ENCODE results near the gene OBI1. TPM values are rescaled to one million over a fixed set of nuclear protein-coding genes. Genes with fewer than 3 reads are reported as not detected.

OBI1 gene
- total RNA-seq, 1 experiment from 2014 or later: 7.9 TPM

DNA sequence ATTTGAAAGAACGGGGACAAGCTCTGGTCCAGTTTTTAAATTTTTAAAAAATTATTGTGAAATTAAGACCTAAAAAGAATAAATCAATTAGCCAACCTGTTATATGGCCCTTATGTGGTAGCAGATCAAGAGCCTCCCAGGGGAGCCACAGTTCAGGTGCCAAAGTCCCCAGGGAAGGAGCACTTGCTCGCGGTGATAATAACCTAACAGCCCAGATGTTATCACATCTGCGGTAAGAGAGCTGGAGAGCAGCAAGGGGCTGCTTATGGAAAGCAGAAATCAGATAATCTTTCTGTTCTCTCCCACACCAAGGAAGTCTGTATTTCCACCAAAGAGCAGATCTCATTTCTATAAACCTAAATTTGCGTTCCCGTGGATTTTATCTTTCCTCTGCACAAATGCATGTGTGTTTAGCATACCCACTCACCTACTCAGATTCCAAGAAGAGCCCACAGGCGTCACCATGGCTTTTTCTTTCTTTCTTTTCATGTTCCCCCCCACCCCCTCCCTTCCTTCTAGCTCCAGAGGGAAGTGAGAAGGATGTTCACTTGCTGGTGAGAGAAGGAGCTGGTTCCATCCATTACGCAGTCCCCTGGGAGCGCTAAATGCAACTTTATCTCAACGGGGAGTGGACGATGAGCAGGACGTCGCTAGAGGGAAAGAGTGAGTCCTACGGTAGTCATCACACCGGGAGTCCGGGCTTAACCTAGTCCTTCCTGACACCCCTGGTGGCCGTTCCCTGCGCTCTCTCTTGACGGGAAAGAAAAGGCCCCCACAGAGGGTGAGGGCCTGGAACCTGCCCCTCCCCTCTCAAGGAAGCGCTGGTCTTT lies 54.0 kb downstream of the OBI1 start:
- Histone ChIP-seq H2AFZ (ENCODE audit: low read length) (no peak overlapping the region), H3K4me3 (ENCODE audit: low read length) (no peak overlapping the region), H3K27ac (ENCODE audit: low read length) (no peak overlapping the region), H4K20me1 (ENCODE audit: low read length) (no peaks in the 10 kb centered on the region), H3K4me1 (ENCODE audit: insufficient read depth, low read length) (no peaks in the 10 kb centered on the region), H3K9ac (ENCODE audit: low read length) (no peak overlapping the region), H3K36me3 (ENCODE audit: low read depth, low read length) (no peaks in the 10 kb centered on the region), H3K4me2 (ENCODE audit: low read length) (no peak overlapping the region), H3F3A (ENCODE audit: low read length, unreplicated experiment) (no peaks in the 10 kb centered on the region), H3K79me2 (ENCODE audit: low read length) (no peaks in the 10 kb centered on the region), H3K9me3 (ENCODE audit: low read length) (no peaks in the 10 kb centered on the region), H3K9me2 (replicated peaks; ENCODE audit: low read length) (no peaks in the 10 kb centered on the region), H3K27me3 (ENCODE audit: low read length) (peaks cover 8% of the 10 kb centered on the region)
- ATAC-seq (no peak), DNase-seq (no peak)
- ChIA-PET CTCF (no interaction called here), POLR2A (ENCODE audit: unreplicated experiment) (interaction anchor here (0.6 kb wide), 1 partner anchor 250 kb away, joined by 9 read pairs; no protein-coding TSS in a partner anchor)
- intact Hi-C loops (cut with micrococcal nuclease): no loop called here
- TF ChIP-seq, protein P1, sequence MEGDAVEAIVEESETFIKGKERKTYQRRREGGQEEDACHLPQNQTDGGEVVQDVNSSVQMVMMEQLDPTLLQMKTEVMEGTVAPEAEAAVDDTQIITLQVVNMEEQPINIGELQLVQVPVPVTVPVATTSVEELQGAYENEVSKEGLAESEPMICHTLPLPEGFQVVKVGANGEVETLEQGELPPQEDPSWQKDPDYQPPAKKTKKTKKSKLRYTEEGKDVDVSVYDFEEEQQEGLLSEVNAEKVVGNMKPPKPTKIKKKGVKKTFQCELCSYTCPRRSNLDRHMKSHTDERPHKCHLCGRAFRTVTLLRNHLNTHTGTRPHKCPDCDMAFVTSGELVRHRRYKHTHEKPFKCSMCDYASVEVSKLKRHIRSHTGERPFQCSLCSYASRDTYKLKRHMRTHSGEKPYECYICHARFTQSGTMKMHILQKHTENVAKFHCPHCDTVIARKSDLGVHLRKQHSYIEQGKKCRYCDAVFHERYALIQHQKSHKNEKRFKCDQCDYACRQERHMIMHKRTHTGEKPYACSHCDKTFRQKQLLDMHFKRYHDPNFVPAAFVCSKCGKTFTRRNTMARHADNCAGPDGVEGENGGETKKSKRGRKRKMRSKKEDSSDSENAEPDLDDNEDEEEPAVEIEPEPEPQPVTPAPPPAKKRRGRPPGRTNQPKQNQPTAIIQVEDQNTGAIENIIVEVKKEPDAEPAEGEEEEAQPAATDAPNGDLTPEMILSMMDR (conservative IDR thresholded peaks at IDR 0.05; ENCODE audit: low read depth, low read length): no peak
- no peak for TF ChIP-seq EZH2phosphoT487 (IDR thresholded peaks at IDR 0.05; ENCODE audit: borderline replicate concordance, low read length)
- no peak for TF ChIP-seq EZH2 (IDR thresholded peaks at IDR 0.05; ENCODE audit: low read length, unreplicated experiment)
- no TSS peak for BruUV-seq (replicated peaks)

DNA sequence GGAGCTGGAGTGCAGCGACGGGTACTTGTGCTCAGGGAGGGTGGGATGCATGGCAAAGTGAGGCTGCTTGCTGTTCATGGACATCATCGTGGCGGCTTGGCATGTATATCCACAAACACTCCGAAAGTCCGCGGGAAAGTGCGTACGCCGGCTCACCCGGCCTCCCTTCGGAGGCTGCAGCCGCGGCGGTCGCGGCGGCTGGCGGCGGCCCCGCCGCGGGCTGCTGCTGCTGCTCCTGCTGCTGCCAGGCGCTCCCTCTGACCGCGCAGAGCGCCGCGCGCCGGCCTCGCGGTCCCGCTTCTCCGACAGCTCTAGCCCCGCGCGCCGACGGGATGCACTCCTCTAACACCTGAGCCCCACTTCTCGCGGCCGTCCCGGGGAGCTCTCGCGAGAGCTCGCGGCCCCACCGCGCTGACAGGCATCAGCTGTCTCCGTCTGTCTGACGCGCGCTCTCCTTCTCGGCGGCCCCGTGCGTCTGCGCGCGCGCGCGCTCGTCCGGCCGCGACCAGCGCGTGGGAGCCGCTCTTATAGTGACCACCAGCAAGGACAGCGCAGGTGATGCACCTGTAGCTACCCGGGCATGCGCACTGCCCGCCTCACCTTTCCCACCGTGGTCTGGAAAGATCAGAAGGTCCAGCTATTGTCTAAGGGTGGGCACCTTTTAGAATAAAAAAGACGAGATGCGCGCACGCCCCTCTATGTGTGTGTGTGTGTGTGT lies 55.6 kb downstream of the OBI1 start, which contains the start of gene POU4F1:
TSS of gene POU4F1 (minus strand) at position 313 of the 718 bp plus-strand sequence. CDS start at position 87, 226 bp downstream.
- ChIA-PET CTCF (no interaction called here), POLR2A (ENCODE audit: unreplicated experiment) (no interaction called here)
- H2AFZ ChIP-seq (ENCODE audit: low read length): no peak within 1 kb of the TSS
- H3K36me3 ChIP-seq (ENCODE audit: low read depth, low read length): no peaks in the 10 kb centered on the region
- no peak within 1 kb of the TSS for H3K9ac ChIP-seq (ENCODE audit: low read length)
- H3K79me2 ChIP-seq (ENCODE audit: low read length): no peaks in the 10 kb centered on the region
- H3K9me2 ChIP-seq (replicated peaks; ENCODE audit: low read length): no peaks in the 10 kb centered on the region
- no peak within 1 kb of the TSS for H3K27ac ChIP-seq (ENCODE audit: low read length)
- DNase-seq (no peak), ATAC-seq (no peak)
- no peaks in the 10 kb centered on the region for H3K9me3 ChIP-seq (ENCODE audit: low read length)
- intact Hi-C loops (cut with micrococcal nuclease): no loop called here
- H3K27me3 ChIP-seq (ENCODE audit: low read length): peaks cover 22% of the 10 kb centered on the region
- no peaks in the 10 kb centered on the region for H3K4me1 ChIP-seq (ENCODE audit: insufficient read depth, low read length)
- TF ChIP-seq EZH2phosphoT487 (IDR thresholded peaks at IDR 0.05; ENCODE audit: borderline replicate concordance, low read length) (no peak), EZH2 (IDR thresholded peaks at IDR 0.05; ENCODE audit: low read length, unreplicated experiment) (no peak)
- TF ChIP-seq, protein P1 (conservative IDR thresholded peaks at IDR 0.05; ENCODE audit: low read depth, low read length): no peak
- no peaks in the 10 kb centered on the region for H4K20me1 ChIP-seq (ENCODE audit: low read length)
- no peak within 1 kb of the TSS for H3K4me3 ChIP-seq (ENCODE audit: low read length)
- no peak within 1 kb of the TSS for H3K4me2 ChIP-seq (ENCODE audit: low read length)
- no TSS peak for BruUV-seq (replicated peaks)
- no peaks in the 10 kb centered on the region for H3F3A ChIP-seq (ENCODE audit: low read length, unreplicated experiment)

Data from PC-3 (cell line).